HG03097 (cell line): ENCODE measurements around the gene PLPP1.
"Not testable (repeated sequence)": the region's sequence is repeated elsewhere in the genome, so short reads cannot be mapped to it uniquely, and the experiment has no call there.

Source experiments
- ATAC-seq: cut with Tn5 transposase; IDR thresholded peaks from one replicate; pipeline ENCODE4 v1.9.1; 2021; ENCODE audit not compliant: unreplicated experiment, low FRiP score

PLPP1 gene

GRCh38 chr5:55509097-55509496, 25.7 kb downstream of the PLPP1 start:
- no peak for ATAC-seq

- ATAC-seq = no peak
Observed at GRCh38 chr5:55507574-55507973, 27.2 kb downstream of the PLPP1 start.

GRCh38 chr5:55505711-55506110, 29.1 kb downstream of the PLPP1 start:
- ATAC-seq = not testable (repeated sequence)

DNA sequence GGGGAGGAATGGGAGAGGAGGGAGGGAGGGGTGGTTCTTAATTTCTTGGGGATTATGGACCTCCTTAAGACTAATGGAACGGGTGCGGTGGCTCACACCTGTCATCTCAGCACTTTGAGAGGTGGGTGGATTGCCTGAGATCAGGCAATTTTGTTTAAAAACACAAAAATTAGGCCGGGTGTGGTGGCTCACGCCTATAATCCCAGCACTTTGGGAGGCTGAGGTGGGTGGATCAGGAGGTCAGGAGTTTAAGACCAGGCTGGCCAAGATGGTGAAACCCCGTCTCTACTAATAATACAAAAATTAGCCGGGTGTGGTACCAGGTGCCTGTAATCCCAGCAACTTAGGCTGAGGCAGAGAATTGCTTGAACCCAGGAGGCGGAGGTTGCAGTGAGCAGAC, 30.8 kb downstream of the PLPP1 start:
- ATAC-seq = not testable (repeated sequence)

- ATAC-seq = no peak
Observed at GRCh38 chr5:55502759-55503158, 32.0 kb downstream of the PLPP1 start.

DNA sequence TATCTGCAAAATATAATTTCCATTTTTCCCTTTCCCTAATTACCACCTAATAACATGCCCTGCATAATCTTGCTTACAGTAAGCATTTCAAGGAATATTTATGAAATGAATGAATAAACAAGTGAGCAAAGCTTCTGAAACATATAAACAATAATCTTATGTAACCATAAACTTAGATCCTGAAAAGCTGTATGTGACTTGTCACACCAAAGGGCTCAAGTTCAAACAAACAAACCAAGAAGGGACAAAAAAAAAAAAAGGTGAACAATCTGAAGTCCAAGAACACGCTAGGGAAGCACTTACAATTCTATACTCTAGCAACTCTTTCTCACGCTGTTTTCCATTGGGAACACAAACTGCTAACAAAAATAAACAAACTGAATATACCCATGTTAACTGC, 36.3 kb downstream of the PLPP1 start:
- ATAC-seq = no peak

GRCh38 chr5:55497712-55498111, 37.1 kb downstream of the PLPP1 start:
- no peak for ATAC-seq

DNA sequence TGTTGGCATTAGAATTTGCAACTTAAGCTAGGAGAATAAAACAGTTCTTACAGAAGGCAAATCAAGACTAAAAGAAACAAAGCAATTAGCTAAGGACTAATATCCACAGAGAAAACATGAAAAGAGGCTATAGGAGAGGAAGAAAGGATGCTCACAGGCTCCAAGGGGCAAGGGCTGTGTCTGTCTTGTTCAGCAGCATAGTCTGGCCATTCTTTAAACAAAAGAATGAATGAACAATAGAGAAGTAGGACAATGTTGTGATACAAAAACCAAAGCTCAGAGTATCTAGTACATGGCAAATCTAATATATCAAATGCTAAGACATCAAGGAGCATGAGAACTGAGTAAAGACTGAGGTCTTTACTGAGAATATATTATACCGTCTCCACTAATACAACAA, 39.5 kb downstream of the PLPP1 start:
- no peak for ATAC-seq

DNA sequence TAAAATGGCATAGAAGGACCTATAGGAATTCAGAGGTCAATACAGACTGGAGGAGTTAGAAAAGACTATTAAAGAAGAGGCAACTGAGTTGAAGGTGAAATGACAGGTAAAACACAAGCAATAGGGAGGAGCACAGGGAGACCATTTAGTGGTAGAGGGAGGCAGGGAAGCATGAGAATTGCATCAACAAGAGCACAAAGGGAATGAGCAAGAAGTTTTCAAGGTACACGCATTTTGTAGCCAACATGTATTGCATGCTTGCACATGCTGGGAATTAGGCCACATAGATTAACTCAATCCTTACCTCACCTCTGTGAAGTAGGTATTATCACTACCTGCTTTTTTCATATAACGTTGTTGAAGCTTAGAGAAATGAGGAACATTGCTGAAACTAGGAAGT, 42.3 kb downstream of the PLPP1 start:
- no peak for ATAC-seq

DNA sequence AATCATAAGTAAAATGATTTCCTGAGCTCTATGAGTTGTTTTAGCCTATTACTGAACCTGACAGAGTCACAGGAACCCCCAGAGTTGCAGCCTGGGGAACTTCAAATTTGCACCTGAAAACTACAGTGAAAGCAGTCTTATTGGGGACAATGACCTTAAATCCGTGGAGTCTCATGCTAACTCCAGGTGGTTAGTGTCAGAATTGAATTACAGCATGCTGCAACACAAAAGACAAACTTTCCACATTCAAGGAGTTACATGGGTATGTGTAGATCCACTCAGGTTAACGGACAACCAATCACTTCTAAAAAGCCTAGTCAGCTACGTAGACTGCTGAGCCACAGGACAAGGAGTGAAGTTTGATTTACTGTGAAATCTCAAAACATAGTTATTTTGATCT, 49.7 kb downstream of the PLPP1 start:
- no peak for ATAC-seq

GRCh38 chr5:55484531-55484930, 50.2 kb downstream of the PLPP1 start:
- ATAC-seq = no peak

GRCh38 chr5:55483885-55484284, 50.9 kb downstream of the PLPP1 start:
- ATAC-seq = no peak

DNA sequence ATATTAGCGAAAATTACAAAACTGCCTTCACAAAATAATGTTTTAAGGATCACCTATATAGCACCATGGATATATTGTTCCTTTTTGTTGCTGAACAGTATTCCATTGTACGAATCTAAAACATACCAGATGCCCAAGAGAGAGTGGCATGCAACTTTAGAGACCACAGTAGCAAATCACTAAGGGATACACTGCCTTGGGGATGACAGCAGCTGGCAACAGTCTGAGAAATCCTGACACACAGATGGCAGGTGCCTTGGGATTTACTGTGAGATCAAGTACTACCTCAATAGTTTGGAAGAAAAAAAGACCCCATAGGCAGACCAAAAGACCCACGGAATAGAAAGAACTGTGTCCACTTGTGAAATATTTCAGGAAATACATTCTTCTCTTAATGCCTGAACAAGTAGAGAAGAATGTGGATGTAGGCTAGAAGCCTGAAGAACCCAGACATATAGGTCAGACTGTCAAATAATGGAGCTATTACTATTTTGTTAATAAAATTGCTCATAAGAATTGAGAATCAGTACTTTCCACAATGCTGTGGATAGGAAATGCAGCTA, 53.4 kb downstream of the PLPP1 start:
- no peak for ATAC-seq

GRCh38 chr5:55480781-55481180, 54.0 kb downstream of the PLPP1 start:
- no peak for ATAC-seq

GRCh38 chr5:55472642-55473041, 62.1 kb downstream of the PLPP1 start:
- ATAC-seq = no peak

DNA sequence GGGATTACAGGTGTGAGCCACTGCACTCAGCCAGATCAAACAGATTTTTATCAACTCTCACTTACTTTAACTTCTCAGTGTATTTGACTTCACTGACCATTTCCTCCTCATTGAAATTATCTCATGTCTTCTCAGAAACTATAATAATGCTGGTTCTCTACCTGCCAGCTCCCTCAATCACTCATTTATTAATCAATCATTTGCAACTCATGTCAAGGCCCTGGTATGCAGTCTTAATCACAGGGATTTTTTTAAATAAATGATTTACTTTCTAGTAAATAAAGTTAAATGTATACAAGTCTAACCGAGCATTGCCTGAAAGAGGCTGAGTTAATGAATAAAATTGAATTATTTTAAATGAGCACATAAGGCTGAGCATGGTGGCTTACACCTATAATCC, 63.3 kb downstream of the PLPP1 start:
- no peak for ATAC-seq

DNA sequence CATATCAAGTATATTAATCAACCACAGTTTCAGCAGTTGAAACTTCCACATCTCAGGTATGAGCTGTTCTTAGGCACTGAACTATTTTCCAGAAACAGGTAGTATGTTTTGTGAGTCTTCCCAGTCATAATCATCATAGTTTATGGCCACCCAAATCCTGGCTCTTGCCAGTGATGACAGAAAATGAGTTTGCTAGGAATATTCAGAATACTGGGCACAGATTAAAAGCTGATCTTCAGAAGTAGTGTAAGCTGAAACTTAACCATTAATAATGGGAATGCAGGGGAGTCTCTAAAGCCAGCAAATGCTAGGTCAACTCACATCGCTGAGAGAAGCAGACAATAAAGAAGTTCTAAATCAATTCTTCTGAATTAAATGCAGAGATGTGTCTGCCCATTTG, 64.5 kb downstream of the PLPP1 start:
- ATAC-seq = no peak

- ATAC-seq = no peak
Observed at GRCh38 chr5:55469839-55470238, 64.9 kb downstream of the PLPP1 start.

GRCh38 chr5:55467862-55468551, 66.8 kb downstream of the PLPP1 start:
- ATAC-seq = no peak

- no peak for ATAC-seq
Observed at GRCh38 chr5:55463613-55464012, 71.2 kb downstream of the PLPP1 start.

GRCh38 chr5:55459572-55459971, 75.2 kb downstream of the PLPP1 start:
- ATAC-seq = no peak

DNA sequence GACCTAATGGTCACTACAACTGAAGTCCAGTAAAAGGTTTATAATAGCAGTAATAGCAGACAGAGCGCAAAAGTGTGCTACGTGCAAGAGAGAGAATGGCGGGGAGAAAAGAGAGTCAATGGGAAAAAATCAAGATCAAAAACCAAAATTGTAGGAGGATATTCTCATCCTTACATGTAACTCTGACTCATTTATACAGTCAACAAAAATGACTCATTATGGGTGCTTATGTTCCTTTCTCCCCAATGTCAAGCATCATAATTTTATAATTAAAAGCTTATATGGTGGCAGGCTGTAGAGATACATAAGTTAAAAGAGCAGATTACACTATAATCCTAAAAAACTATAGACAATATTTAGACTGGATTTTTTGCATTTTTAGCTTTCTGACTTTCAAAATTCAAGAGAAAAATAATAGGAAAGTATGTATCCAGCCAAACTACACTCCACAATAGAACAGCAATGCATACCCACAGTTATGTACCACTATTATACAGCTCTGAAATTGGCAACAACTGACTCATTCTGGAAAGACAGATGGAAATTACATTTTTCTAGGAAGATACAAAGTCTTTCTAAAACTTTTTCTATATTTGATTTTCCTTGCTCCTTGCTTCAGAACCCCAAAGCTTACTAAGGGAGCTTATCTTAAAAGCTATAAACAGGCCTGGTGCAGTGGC, 78.4 kb downstream of the PLPP1 start:
- ATAC-seq = no peak
